Suprapubic skin (tissue), 4 donors: ENCODE measurements around the gene CEP170B.

Experiments used
- POLR2A ChIP-seq, 2 donors: fragments of 450-650 bp; IDR thresholded peaks; one replicate each; pipeline ENCODE4 v1.6.1; 2017; ENCODE audit warnings: antibody characterized with exemption in 2 of 2, mild to moderate bottlenecking in 2 of 2, moderate library complexity in 2 of 2
- POLR2AphosphoS5 ChIP-seq, 3 donors: sonication (generic); formaldehyde crosslinking; IDR thresholded peaks; one replicate each; pipeline ENCODE4 v1.6.1; 2017; ENCODE audit warnings: antibody characterized with exemption in 3 of 3
- TF ChIP-seq, protein P1 (sequence below), 2 donors: fragments of 200-600 bp in 1 of 2; fragments of 450-650 bp in 1 of 2; sonication (generic) in 1 of 2; IDR thresholded peaks; one replicate each; pipeline ENCODE4 v1.5.1; 2016 to 2019; ENCODE audit warnings: antibody characterized with exemption in 2 of 2, mild to moderate bottlenecking in 1 of 2, moderate library complexity in 1 of 2

DNA sequence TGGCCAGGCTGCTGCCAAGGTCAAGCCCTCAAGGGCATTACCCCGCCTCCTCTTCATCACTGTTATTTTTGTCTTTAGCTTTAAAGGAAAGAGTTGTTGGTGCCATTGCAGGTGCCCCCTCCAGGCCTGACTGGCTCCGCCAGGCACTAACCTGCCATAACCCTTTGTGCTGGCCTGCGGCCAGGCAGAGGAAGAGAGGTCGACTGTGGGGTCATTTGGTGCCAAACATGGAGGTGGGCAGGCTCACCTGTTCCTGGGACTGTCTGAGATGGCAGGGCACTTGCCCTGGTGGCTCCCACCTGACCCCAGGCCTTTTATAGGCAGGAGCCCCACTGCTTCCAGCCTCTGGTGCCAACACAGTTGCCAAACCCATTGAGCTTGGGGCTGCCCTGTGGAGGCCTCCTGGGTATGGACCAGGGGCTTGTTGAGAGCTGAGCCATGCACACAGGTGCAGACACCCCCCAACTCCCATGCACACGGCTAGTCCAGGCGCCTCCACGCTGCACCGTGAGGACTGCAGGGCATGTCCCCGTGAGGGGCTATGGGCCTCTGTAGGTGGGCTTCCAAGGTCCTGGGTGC is 30.2 kb downstream of the CEP170B start:
- TF ChIP-seq, protein P1, sequence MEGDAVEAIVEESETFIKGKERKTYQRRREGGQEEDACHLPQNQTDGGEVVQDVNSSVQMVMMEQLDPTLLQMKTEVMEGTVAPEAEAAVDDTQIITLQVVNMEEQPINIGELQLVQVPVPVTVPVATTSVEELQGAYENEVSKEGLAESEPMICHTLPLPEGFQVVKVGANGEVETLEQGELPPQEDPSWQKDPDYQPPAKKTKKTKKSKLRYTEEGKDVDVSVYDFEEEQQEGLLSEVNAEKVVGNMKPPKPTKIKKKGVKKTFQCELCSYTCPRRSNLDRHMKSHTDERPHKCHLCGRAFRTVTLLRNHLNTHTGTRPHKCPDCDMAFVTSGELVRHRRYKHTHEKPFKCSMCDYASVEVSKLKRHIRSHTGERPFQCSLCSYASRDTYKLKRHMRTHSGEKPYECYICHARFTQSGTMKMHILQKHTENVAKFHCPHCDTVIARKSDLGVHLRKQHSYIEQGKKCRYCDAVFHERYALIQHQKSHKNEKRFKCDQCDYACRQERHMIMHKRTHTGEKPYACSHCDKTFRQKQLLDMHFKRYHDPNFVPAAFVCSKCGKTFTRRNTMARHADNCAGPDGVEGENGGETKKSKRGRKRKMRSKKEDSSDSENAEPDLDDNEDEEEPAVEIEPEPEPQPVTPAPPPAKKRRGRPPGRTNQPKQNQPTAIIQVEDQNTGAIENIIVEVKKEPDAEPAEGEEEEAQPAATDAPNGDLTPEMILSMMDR (IDR thresholded peaks at IDR 0.05), result no peak
- no peak for TF ChIP-seq POLR2AphosphoS5 (IDR thresholded peaks at IDR 0.05)
- TF ChIP-seq POLR2A (IDR thresholded peaks at IDR 0.05), result no peak
